CD4-positive, alpha-beta T cell treated with Interleukin-4 for 4 hours (primary cell): ENCODE data around the gene TACSTD2.
A peak's percentile ranks its signal among the peaks of the same experiment; 100 is the strongest.
"Not testable (repeated sequence)": the region's sequence is repeated elsewhere in the genome, so short reads cannot be mapped to it uniquely, and the experiment has no call there.

Experiments
- DNase-seq: peaks from one replicate; pipeline ENCODE4 v3.0.0-alpha.2; 2020

Gene TACSTD2

DNA sequence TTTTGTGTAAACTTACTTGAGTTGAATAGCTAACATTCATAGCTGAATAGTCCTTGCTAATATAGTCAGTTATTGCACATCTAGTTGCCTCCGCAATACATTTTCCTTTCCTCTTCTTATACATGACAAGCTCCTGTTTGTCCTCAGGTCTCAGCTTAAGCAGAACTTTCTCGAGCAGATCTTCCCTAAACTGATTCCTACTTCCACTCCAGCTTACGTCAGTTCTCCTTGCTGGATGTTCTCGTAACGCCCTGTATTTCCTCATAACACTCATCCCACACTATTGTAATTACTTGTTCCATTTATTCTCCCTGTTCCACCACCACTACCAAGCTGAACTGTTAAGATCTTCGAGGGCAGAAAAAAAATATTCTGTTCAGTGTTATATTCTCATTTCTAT lies 15.4 kb downstream of the TACSTD2 start:
- DNase-seq: no peak

DNA sequence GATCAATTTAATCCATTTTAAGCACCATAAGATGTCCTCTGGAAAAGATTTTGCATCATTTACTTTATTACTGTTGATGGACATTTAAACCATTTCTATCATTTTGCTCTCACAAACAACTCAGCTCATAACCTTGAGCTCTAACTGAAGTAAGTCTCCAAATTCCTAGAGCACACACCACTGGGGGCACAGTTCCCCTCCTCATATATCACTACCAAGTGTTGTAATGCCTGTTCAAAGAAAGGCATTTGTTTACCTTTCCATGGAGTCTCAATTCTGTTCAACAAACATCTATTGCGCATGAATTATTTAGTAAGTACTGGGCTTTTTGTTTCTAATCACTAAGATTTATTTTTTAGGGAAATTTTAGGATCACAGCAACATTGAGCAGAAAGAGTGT lies 21.7 kb downstream of the TACSTD2 start:
- DNase-seq: no peak

DNA sequence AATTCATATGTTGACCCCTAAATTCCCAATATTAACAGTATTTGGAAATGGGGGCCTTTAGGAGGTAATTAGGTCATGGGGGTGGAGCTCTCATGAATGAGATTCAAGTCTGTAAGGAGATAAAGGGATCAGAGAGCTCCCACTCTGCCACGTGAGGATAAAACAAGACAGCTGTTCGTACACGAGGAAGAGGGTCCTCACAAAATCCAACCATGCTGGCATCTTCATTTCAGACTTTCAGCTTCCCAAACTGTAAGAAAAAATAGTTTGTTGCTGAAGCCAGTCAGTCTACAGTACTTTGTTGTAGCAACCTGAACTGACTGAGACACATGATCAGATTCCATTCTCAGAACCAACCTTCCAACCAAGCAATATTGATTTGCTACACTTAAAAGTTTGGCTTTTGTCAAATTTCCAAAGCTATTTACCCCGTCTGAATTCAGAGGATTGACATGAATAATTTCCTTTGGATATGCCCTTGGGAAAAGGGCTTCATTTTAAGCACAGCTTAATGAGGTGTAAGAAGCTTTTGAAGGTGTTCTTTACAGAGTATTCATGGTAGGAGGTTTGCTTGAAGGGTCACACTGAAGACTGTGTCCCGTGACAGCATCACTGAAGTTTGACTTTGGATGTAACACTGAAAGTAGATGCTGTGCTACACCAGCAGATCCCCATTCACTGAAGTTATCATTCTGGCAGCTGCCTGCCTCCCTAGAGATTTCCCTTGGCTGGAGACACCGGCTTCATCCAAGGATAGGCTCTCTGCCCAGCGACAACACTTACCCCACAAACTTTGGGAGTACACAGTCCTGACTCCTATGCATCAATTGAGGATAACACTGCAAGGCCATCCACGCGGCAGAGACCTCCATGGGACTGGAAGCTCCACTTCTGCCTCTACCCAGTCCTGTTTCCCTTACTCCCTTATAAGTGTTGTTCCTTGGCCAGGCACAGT lies 25.6 kb downstream of the TACSTD2 start:
- DNase-seq: no peak

DNA sequence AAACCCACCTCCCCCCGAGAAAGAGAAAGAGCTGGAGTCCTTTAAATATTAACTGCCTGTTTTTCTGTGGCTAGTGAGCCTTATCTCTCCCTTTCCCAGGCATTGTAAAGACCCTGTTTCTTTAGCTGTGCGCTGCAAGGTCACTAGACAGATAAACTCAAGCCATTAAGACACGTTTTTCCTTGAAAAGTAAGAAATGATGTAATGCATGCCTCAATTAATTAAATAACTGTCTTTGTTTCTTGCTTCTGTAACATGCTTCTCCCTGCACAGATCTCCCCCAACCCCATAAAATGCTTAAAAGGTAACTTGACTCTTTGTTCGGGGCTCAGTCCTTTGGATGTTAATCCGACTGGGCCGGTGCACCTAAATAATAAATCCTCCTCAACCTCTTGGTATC lies 27.8 kb downstream of the TACSTD2 start:
- DNase-seq: not testable (repeated sequence)

DNA sequence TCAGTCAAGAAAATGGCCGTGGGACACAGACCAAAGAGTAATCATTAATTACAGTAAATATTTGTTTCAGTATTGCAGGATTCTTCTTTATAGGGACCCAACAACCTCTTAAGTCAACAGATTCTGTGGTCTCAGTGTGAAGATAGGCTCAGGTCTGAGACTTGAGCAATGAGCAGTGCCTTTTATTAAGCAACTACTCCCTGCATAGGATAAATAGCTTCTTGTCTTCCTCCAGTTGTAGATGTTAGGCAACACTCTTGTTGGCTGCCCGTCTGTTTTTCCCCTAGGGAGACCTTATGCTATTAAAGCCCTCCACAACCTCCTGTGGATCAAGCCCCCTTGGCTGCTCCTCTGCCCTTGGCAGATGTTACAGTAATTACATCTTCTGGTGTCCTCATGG lies 28.7 kb downstream of the TACSTD2 start:
- no peak for DNase-seq

DNA sequence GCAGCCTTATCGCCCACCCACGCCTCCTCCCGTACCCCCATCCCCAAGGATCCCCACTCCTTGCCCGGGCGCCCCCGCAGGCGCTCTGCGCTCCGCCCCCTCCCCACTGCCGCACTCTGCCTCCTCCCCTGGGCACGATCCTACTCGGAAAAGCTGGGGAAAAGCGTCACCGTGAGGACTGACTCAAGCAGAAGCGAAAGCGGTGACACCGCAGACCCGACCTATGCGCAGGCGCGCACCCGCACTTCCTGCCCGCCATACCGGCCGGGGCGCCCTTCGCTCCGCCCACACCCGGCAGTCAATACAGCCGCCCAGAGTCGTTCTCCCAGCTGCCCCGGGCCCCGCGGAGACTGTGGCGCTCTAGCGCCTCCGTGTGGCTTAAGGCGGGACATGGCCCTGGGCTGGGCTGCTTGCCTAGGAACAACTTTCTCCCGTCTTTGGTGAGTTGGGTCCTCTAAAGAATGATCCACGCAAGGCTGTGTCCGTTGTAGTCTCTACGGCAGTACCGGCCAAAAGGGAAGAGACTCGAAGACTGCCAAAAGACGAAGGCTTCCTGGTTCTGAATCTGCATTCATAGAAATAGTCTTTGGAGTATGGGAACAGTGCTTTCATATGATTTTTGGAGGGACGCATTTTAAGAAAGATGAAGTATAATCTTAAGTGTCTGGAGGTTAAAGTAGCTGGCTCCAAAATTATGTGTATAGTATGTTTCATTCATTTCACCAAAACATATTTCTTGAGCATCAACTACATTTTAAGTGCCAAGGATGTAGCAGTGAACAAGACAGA lies 30.3 kb downstream of the TACSTD2 start, which contains the start of gene OMA1:
Gene OMA1, minus strand, starts transcription at position 207 of the 789 bp plus-strand sequence. CDS start 7,432 bp downstream, outside the sequence.
- peak; percentile 97 for DNase-seq

DNA sequence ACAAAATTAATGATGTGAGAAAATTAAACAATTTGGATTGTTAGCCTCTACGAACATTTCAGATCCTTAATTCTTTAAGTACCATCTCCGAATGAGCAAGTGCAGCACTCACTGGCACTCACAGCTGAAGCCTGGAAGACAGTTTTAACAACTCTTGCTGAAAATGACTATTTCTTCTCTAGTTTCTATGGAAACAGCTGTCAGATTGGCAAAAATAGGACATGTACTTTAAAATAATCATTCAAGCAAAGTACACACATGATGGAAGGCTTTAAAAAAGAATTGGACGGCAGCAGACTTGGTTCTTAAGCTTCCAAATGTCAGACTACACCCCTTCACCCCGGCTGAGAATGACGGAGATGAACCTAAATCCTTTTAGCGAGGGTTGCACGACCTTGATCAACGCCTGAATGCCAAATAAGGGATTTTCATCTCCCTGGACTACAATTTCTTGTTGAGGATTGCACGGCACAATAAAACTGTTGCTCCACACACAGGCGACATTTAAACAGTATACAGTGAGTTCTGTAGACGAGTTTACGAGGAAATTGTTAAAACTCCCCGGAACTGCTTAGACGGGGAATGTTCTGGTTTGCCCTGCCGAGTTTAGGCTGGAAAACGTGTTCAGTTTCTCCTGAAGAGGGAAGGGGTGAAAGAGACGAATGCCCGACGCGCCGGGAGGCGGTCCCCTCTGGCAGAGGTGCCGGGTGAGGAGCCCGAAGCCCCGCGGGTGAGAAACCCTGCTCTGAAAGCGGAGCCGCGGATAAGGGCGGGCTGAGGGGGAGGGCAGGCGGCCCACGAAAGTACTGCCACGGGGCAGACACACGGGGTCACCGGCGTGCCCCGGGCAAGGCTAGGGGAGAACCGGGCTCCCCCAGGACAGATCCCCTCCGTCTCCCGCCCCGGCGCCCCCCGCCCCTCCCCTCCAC lies 31.2 kb downstream of the TACSTD2 start:
- DNase-seq: peak; percentile 73

DNA sequence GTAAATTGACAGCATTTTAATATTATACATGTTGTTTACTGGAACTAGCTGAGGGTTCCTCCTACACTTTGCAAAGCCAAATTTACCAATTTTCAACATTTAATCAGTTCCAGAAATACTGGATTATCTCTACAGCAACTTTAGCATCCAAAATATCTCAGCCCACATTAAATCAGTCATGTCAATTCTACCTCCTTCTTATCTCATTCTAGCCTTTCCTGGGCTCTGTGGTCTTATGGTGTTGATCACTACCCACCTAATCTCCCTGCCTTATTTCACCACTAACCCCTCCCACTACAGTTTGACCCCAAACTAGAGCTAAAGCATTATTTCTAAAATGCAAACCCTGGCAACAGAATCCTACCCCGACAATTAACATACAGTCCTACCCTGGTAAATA lies 33.8 kb downstream of the TACSTD2 start:
- no peak for DNase-seq

DNA sequence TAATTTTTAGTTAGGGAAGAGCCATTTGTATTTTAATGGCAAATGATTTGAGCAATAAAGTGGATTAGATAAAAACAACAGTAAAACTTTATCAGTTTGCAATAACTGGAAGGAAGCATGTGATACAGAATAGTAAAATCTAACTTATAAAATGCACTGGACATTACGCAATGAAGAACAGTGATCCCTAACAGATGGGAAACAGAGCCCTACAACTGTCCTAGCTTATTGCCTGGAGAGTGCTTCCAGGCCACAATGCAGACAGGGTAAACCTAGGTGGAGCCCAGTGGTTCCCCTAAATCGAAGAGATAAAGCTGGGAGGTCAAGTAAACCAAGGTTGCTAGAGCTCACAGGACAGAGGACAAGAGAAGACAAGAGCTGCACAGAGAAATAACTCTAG lies 37.5 kb downstream of the TACSTD2 start:
- no peak for DNase-seq

DNA sequence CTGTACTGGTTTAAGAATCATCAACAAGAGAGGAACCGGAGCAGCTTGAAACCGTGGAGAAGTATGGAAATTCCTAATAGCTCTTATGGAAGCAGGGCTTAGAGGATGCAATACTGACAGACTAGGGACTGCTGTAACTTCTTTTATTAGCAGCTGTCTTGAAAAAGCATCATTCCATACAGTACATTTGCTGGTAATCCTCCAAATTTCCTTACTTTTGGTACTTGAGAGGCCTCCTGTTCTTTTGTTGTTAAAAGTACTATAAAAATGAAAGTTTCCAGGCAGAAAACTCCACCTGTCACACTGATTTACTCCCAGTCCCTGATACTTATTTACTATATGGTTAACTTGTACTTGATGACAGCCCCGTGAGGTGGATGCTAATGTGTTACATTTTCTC lies 38.2 kb downstream of the TACSTD2 start:
- DNase-seq: no peak

DNA sequence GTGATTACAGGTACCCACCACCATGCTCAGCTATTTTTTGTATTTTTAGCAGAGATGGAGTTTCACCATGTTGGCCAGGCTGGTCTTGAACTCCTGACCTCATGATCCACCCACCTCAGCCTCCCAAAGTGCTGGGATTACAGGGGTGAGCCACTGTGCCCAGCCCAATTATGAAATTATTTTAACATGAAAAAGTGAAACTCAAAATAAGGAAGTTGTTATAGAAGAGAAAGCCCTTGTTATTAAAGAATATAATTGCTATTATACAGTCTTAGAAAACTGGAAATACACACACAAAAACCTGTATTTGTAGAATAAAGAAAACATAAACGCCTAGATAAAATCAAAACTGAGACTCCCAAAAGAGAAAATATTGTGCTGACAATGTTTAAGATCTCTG lies 45.2 kb downstream of the TACSTD2 start:
- not testable (repeated sequence) for DNase-seq

DNA sequence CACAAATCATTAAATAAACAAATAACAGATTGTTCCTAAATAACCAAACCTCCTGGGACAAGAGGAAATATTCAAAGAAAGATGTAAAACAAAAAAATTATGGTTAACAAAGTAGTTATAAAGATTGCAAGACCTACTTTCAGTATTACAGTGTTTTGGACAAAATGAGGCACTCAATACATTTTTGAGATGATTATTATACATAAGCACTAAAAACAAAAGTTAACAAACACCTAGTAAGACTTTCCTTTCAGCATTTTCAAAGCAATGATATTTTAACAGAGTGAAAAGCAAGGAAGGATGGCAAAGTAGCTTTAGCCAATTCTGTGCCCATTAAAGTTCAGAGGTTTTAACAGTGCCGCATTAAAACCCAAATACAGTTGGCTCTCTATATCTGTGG lies 47.8 kb downstream of the TACSTD2 start:
- DNase-seq: no peak

DNA sequence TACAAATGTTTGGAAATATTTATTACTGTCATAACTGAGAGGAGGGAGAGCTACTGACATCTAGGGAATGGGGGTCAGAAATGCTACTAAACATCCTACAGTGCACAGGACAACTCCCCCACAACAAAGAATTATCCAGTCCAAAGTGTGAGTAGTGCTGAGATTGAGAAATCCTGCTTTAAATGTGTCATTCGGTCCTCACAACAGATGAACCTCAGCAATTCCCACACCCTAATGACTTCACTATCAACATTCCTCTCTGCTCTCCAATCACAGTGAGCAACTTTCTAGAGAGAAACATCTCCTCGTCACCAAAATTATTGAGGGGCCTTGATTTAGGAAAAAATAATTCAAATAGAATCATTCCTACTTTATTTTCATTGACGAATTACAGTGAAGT lies 48.5 kb downstream of the TACSTD2 start:
- DNase-seq: no peak
